SJSA1 (cell line): ENCODE results near the gene PCDHA3. TPM values are rescaled to one million over a fixed set of nuclear protein-coding genes. Genes with fewer than 3 reads are reported as not detected.
"Not testable (repeated sequence)": the region's sequence is repeated elsewhere in the genome, so short reads cannot be mapped to it uniquely, and the experiment has no call there.

Experiments
- DNase-seq, 2 experiments: peaks; one replicate each; pipeline ENCODE4 v3.0.0-alpha.2; 2015 to 2020; ENCODE audit warnings: low spot score in 2 of 2, low read depth in 1 of 2
- H3K27ac ChIP-seq: fragments of 250-450 bp; sonication (Bioruptor Pico); 2 replicates; pipeline ENCODE4 v1.5.1; 2020; ENCODE audit warnings: mild to moderate bottlenecking, moderate library complexity
- H3K27me3 ChIP-seq: fragments of 250-450 bp; sonication (Bioruptor Pico); replicated peaks from 2 replicates; pipeline ENCODE4 v1.5.1; 2020; ENCODE audit warnings: mild to moderate bottlenecking, moderate library complexity
- H3K36me3 ChIP-seq: fragments of 250-450 bp; sonication (Bioruptor Pico); 2 replicates; pipeline ENCODE4 v1.5.1; 2020; ENCODE audit warnings: mild to moderate bottlenecking
- H3K4me1 ChIP-seq: fragments of 250-450 bp; sonication (Bioruptor Pico); replicated peaks from 2 replicates; pipeline ENCODE4 v1.6.1; 2021; ENCODE audit warnings: mild to moderate bottlenecking
- H3K4me3 ChIP-seq: fragments of 250-450 bp; sonication (Bioruptor Pico); 2 replicates; pipeline ENCODE4 v1.5.1; 2020; ENCODE audit warnings: mild to moderate bottlenecking
- H3K9me3 ChIP-seq: fragments of 250-450 bp; sonication (Bioruptor Pico); replicated peaks from 2 replicates; pipeline ENCODE4 v1.5.1; 2020; ENCODE audit warnings: mild to moderate bottlenecking
- total RNA-seq: library from RNA; depleted of rRNA; stranded (reverse); fragments of >200 nt; shearing (Covaris generic); gene quantifications from 2 replicates; pipeline ENCODE4 v1.2.3, GENCODE V29; 2014

The PCDHA3 gene
- total RNA-seq, 1 experiment from 2014 or later: 0.05 TPM

DNA sequence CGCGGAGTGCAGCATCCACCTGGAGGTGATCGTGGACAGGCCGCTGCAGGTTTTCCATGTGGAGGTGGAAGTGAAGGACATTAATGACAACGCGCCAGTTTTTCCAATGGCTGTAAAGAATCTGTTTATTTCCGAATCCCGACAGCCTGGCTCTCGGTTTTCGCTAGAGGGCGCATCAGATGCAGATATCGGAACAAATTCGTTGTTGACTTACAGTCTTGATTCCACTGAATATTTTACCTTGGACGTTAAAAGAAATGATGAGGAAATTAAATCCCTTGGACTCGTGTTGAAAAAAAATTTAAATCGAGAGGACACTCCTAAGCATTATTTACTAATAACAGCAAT is 611 bp downstream of the PCDHA3 start:
- no peaks in the 10 kb centered on the region for H3K27me3 ChIP-seq
- no peak for DNase-seq
- no peaks in the 10 kb centered on the region for H3K4me1 ChIP-seq
- no peak overlapping the region for H3K4me3 ChIP-seq
- H3K27ac ChIP-seq: no peak overlapping the region
- H3K9me3 ChIP-seq: peaks cover 18% of the 10 kb centered on the region
- H3K36me3 ChIP-seq: no peaks in the 10 kb centered on the region

DNA sequence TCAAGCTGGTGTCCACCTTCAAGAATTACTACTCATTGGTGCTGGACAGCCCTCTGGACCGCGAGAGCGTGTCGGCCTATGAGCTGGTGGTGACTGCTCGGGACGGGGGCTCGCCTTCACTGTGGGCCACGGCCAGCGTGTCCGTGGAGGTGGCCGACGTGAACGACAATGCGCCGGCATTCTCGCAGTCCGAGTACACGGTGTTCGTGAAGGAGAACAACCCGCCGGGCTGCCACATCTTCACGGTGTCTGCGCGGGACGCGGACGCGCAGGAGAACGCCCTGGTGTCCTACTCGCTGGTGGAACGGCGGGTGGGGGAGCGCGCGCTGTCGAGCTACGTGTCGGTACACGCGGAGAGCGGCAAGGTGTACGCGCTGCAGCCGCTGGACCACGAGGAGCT is 1.5 kb downstream of the PCDHA3 start:
- H3K27ac ChIP-seq, H3K4me1 ChIP-seq, H3K4me3 ChIP-seq, H3K36me3 ChIP-seq, H3K27me3 ChIP-seq, DNase-seq: not testable (repeated sequence)
- H3K9me3 ChIP-seq: peaks cover 11% of the 10 kb centered on the region; the same call in 1 of the 2 replicates

GRCh38 chr5:140802781-140803271 is 2.0 kb downstream of the PCDHA3 start:
- Histone ChIP-seq H3K9me3 (peaks cover 13% of the 10 kb centered on the region; the same call in 1 of the 2 replicates), H3K4me1 (no peaks in the 10 kb centered on the region), H3K27me3 (no peaks in the 10 kb centered on the region), H3K36me3 (no peaks in the 10 kb centered on the region), H3K27ac (no peak overlapping the region), H3K4me3 (no peak overlapping the region)
- DNase-seq: no peak

DNA sequence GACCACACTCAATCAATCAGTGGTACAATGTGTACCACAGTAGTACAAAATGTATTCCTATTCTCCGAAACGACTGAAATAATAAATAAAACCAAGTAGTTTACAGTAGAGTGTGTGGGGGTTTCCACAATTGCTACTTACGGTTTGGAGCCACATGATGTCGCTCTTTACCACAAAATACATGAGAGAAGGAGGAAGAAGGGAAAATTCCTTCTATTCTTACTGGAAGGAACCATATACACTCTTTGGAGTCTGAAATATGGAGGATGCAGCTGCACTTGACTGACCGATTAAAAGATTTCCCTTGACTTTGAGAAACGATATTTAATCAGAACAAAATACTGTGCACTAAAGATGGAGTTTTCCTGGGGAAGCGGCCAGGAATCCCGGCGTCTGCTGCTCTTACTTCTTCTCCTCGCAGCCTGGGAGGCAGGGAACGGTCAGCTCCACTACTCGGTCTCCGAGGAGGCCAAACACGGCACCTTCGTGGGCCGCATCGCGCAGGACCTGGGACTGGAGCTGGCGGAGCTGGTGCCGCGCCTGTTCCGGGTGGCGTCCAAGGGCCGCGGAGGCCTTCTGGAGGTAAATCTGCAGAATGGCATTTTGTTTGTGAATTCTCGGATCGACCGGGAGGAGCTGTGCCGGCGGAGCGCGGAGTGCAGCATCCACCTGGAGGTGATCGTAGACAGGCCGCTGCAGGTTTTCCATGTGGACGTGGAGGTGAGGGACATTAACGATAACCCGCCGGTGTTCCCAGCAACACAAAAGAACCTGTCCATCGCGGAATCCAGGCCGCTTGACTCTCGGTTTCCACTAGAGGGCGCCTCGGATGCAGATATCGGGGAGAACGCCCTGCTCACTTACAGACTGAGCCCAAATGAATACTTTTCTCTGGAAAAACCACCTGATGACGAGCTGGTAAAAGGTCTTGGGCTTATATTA is 6.2 kb downstream of the PCDHA3 start, which contains the start of gene PCDHA4:
TSS of gene PCDHA4 (plus strand) at position 235 of the 942 bp plus-strand sequence.
- Histone ChIP-seq H3K4me3 (peak within 1 kb of the TSS; percentile 24), H3K36me3 (no peaks in the 10 kb centered on the region), H3K27ac (no peak within 1 kb of the TSS), H3K4me1 (no peaks in the 10 kb centered on the region), H3K27me3 (no peaks in the 10 kb centered on the region), H3K9me3 (peaks cover 13% of the 10 kb centered on the region)
- DNase-seq: peak in 1 of 2 experiments; percentile 29

- H3K27me3 ChIP-seq, H3K4me3 ChIP-seq, H3K36me3 ChIP-seq, H3K4me1 ChIP-seq, DNase-seq, H3K27ac ChIP-seq: not testable (repeated sequence)
- peaks cover 13% of the 10 kb centered on the region; the same call in 1 of the 2 replicates for H3K9me3 ChIP-seq
Measured at GRCh38 chr5:140808241-140808888, 7.5 kb downstream of the PCDHA3 start.

DNA sequence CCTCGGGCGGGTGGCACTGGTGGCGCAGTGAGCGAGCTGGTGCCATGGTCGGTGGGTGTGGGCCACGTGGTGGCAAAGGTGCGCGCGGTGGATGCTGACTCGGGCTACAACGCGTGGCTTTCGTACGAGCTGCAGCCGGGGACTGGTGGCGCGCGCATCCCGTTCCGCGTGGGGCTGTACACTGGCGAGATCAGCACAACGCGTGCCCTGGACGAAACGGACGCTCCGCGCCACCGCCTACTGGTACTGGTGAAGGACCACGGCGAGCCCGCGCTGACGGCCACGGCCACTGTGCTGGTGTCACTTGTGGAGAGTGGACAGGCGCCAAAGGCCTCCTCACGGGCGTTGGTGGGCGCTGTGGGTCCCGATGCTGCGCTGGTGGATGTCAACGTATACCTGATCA is 8.0 kb downstream of the PCDHA3 start:
- DNase-seq: no peak
- no peaks in the 10 kb centered on the region for H3K27me3 ChIP-seq
- H3K4me1 ChIP-seq: no peaks in the 10 kb centered on the region
- H3K36me3 ChIP-seq: no peaks in the 10 kb centered on the region
- peaks cover 13% of the 10 kb centered on the region; the same call in 1 of the 2 replicates for H3K9me3 ChIP-seq
- H3K4me3 ChIP-seq: no peak overlapping the region
- H3K27ac ChIP-seq: no peak overlapping the region

DNA sequence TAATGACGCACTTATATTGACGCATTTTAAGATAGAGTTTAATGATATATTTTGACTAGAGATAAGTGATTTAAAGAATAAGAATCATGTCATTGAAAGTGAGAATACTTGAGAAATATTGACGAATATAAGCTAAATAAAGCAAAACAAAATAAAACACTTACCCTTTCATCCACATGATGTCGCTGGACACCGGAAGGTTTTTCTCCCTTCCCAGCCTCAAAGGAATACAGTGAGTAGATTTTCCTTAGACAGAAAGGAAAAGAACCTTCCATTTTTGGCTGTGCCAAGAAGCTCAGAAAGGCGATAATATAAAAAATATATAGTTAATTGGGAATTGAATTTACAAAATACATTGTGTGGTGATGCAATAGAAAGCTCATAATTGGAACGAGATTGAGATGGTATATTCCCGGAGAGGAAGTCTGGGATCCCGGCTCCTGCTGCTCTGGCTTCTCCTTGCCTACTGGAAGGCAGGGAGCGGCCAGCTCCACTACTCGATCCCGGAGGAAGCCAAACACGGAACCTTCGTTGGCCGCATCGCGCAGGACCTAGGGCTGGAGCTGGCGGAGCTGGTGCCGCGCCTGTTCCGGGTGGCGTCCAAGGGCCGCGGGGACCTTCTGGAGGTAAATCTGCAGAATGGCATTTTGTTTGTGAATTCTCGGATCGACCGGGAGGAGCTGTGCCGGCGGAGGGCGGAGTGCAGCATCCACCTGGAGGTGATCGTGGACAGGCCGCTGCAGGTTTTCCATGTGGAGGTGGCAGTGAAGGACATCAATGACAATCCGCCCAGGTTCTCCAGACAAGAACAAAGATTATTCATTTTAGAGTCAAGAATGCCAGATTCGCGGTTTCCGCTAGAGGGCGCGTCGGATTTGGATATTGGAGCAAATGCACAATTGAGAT is 20.8 kb downstream of the PCDHA3 start, which contains the start of gene PCDHA5:
TSS of gene PCDHA5 (plus strand) at position 239 of the 906 bp plus-strand sequence.
- no peaks in the 10 kb centered on the region for H3K36me3 ChIP-seq
- H3K4me3 ChIP-seq: no peak within 1 kb of the TSS
- DNase-seq: no peak

GRCh38 chr5:140822281-140822629 is 21.4 kb downstream of the PCDHA3 start:
- no peak overlapping the region for H3K27ac ChIP-seq
- H3K27me3 ChIP-seq: no peaks in the 10 kb centered on the region; the same call in 1 of the 2 replicates
- H3K4me3 ChIP-seq: no peak overlapping the region
- DNase-seq: no peak
- H3K4me1 ChIP-seq: no peaks in the 10 kb centered on the region
- no peaks in the 10 kb centered on the region for H3K36me3 ChIP-seq
- no peaks in the 10 kb centered on the region for H3K9me3 ChIP-seq

More for the DNA sequence above, 20.8 kb downstream of the PCDHA3 start, which contains the start of gene PCDHA5:
- Histone ChIP-seq H3K4me1 (no peaks in the 10 kb centered on the region), H3K9me3 (no peaks in the 10 kb centered on the region), H3K27ac (no peak within 1 kb of the TSS), H3K27me3 (no peaks in the 10 kb centered on the region; the same call in 1 of the 2 replicates)

- not testable (repeated sequence) for H3K27me3 ChIP-seq, H3K27ac ChIP-seq, H3K4me1 ChIP-seq, H3K9me3 ChIP-seq, H3K4me3 ChIP-seq, H3K36me3 ChIP-seq, DNase-seq
Measured at GRCh38 chr5:140822969-140823368, 22.1 kb downstream of the PCDHA3 start.

DNA sequence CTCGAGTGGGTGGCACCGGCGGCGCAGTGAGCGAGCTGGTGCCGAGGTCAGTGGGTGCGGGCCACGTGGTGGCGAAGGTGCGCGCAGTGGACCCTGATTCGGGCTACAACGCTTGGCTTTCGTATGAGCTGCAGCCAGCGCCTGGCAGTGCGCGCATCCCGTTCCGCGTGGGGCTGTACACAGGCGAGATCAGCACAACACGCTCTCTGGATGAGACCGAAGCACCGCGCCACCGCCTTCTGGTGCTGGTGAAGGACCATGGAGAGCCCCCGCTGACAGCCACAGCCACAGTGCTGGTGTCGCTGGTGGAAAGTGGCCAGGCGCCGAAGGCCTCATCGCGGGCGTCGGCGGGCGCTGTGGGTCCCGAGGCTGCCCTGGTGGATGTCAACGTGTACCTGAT is 22.6 kb downstream of the PCDHA3 start:
- no peak overlapping the region for H3K4me3 ChIP-seq
- H3K27me3 ChIP-seq: no peaks in the 10 kb centered on the region; the same call in 1 of the 2 replicates
- H3K9me3 ChIP-seq: no peaks in the 10 kb centered on the region
- no peaks in the 10 kb centered on the region for H3K36me3 ChIP-seq
- H3K27ac ChIP-seq: no peak overlapping the region
- no peaks in the 10 kb centered on the region for H3K4me1 ChIP-seq
- DNase-seq: no peak

GRCh38 chr5:140827704-140828361 is 27.0 kb downstream of the PCDHA3 start, which contains the start of gene PCDHA6:
PCDHA6 (plus strand) TSS chr5:140827960; CDS start chr5:140828092, 132 bp downstream.
- no peaks in the 10 kb centered on the region for H3K4me1 ChIP-seq
- DNase-seq: no peak
- no peaks in the 10 kb centered on the region for H3K36me3 ChIP-seq
- no peaks in the 10 kb centered on the region for H3K27me3 ChIP-seq
- H3K4me3 ChIP-seq: no peak within 1 kb of the TSS
- peaks cover 5% of the 10 kb centered on the region; the same call in 1 of the 2 replicates for H3K9me3 ChIP-seq
- no peak within 1 kb of the TSS for H3K27ac ChIP-seq

DNA sequence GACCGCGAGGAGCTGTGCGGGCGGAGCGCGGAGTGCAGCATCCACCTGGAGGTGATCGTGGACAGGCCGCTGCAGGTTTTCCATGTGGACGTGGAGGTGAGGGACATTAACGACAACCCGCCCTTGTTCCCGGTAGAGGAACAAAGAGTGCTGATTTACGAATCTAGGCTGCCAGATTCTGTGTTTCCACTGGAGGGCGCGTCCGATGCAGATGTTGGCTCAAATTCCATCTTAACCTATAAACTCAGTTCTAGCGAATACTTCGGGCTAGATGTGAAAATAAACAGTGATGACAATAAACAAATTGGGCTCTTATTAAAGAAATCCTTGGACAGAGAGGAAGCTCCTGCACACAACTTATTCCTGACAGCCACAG is 27.5 kb downstream of the PCDHA3 start:
- Histone ChIP-seq H3K27me3 (no peaks in the 10 kb centered on the region), H3K9me3 (peaks cover 5% of the 10 kb centered on the region; the same call in 1 of the 2 replicates), H3K4me3 (no peak overlapping the region), H3K36me3 (no peaks in the 10 kb centered on the region), H3K4me1 (no peaks in the 10 kb centered on the region), H3K27ac (no peak overlapping the region)
- DNase-seq: no peak
